ENCODE measurements around the gene IL36B.

The IL36B gene

DNA sequence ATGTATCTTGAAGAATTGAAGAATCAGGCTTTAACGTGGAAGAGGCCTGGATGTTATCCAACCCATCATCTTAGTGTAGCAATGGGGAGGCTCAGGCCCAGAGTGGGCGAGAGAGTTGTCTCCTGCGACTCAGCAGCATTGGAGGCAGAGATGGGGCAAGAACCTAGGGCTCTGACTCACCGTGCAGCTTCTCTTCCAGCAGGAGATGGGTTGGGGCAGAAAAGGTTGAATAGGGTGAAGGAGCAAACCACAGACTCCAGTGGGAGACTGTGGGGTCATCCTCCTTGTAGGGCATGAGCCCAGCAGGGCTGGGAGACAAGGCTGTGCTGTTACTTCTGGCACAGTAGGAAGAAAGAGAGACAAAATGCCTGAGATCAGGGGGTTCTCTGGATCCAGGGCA is 7.7 kb upstream of the IL36B start:
- DNase-seq (ENCODE audit: extremely low spot score), result no peak
- TF ChIP-seq FOXK2 (IDR thresholded peaks at IDR 0.05), result no peak
- no peak for TF ChIP-seq ZNF384 (IDR thresholded peaks at IDR 0.05)
- no peak for TF ChIP-seq HDGF (IDR thresholded peaks at IDR 0.05; ENCODE audit: borderline replicate concordance)
- TF ChIP-seq LEF1 (IDR thresholded peaks at IDR 0.05; ENCODE audit: borderline replicate concordance), result no peak
- TF ChIP-seq PKNOX1 (IDR thresholded peaks at IDR 0.05), result no peak
- ChIA-PET POLR2A (no interaction called here), CTCF (no interaction called here)

- no peak for DNase-seq (ENCODE audit: extremely low spot score)
- no peak for TF ChIP-seq SUZ12 (IDR thresholded peaks at IDR 0.05)
- TF ChIP-seq ARNT (IDR thresholded peaks at IDR 0.05), result no peak
- no peak for TF ChIP-seq L3MBTL2 (conservative IDR thresholded peaks at IDR 0.05)
- TF ChIP-seq TARDBP (IDR thresholded peaks at IDR 0.05), result no peak
- no peak for TF ChIP-seq NFRKB (IDR thresholded peaks at IDR 0.05)
- TF ChIP-seq FOXK2 (IDR thresholded peaks at IDR 0.05), result no peak
- TF ChIP-seq CTBP1 (IDR thresholded peaks at IDR 0.05; ENCODE audit: borderline replicate concordance), result no peak
- TF ChIP-seq SP1 (IDR thresholded peaks at IDR 0.05), result no peak
- TF ChIP-seq FOXM1 (IDR thresholded peaks at IDR 0.05; ENCODE audit: borderline replicate concordance), result no peak
- TF ChIP-seq ELF4 (IDR thresholded peaks at IDR 0.05), result no peak
- CTCF ChIA-PET, result no interaction called here
- POLR2A ChIA-PET, result no interaction called here
Observed at GRCh38 chr2:113058998-113059960, 6.6 kb upstream of the IL36B start, which contains the start of gene IL36RN. TSS of gene IL36RN (plus strand) at chr2:113059198. CDS start at chr2:113059439, 241 bp downstream.

- no peak for DNase-seq (ENCODE audit: extremely low spot score)
- ChIA-PET POLR2A (no interaction called here), CTCF (no interaction called here)
- TF ChIP-seq FOXK2 (IDR thresholded peaks at IDR 0.05), result no peak
- no peak for TF ChIP-seq FOXM1 (IDR thresholded peaks at IDR 0.05; ENCODE audit: borderline replicate concordance)
- TF ChIP-seq FOXA1 (IDR thresholded peaks at IDR 0.05), result no peak
- no peak for TF ChIP-seq NFRKB (IDR thresholded peaks at IDR 0.05)
- no peak for TF ChIP-seq L3MBTL2 (conservative IDR thresholded peaks at IDR 0.05)
- no peak for TF ChIP-seq SP1 (IDR thresholded peaks at IDR 0.05)
- TF ChIP-seq HDGF (IDR thresholded peaks at IDR 0.05; ENCODE audit: borderline replicate concordance), result no peak
- TF ChIP-seq CTBP1 (IDR thresholded peaks at IDR 0.05; ENCODE audit: borderline replicate concordance), result no peak
- no peak for TF ChIP-seq PKNOX1 (IDR thresholded peaks at IDR 0.05)
- no peak for TF ChIP-seq LEF1 (IDR thresholded peaks at IDR 0.05; ENCODE audit: borderline replicate concordance)
- TF ChIP-seq SUZ12 (IDR thresholded peaks at IDR 0.05), result no peak
- no peak for TF ChIP-seq ELF4 (IDR thresholded peaks at IDR 0.05)
- no peak for TF ChIP-seq ZNF384 (IDR thresholded peaks at IDR 0.05)
Observed at GRCh38 chr2:113058411-113058994, 5.8 kb upstream of the IL36B start.

GRCh38 chr2:113057117-113057516 is 4.5 kb upstream of the IL36B start:
- ChIA-PET POLR2A (no interaction called here), CTCF (no interaction called here)
- TF ChIP-seq NFRKB (IDR thresholded peaks at IDR 0.05) (no peak), PKNOX1 (IDR thresholded peaks at IDR 0.05) (peak; percentile 27; the same call in 1 of the 2 replicates), TARDBP (IDR thresholded peaks at IDR 0.05) (no peak), LEF1 (IDR thresholded peaks at IDR 0.05; ENCODE audit: borderline replicate concordance) (no peak), CTBP1 (IDR thresholded peaks at IDR 0.05; ENCODE audit: borderline replicate concordance) (no peak)
- no peak for DNase-seq (ENCODE audit: extremely low spot score)

DNA sequence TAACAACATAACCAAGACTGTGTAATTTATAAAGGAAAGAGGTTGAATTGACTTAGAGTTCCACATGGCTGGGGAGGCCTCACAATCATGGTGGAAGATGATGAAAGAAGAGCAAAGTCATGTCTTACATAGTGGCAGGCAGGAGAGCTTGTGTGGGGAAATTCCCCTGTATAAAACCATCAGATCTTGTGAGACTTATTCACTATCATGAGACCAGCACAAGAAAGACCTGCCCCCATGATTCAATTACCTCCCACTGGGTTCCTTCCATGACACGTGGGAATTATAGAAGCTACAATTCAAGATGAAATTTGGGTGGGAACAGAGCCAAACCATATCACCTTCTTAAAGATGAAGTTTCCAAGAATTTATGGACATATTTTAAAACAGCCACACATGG is 3.9 kb upstream of the IL36B start:
- CTCF ChIA-PET, result no interaction called here
- TF ChIP-seq FOXM1 (IDR thresholded peaks at IDR 0.05; ENCODE audit: borderline replicate concordance), result no peak
- no peak for TF ChIP-seq CTBP1 (IDR thresholded peaks at IDR 0.05; ENCODE audit: borderline replicate concordance)

GRCh38 chr2:113054066-113054465 is 1.4 kb upstream of the IL36B start:
- DNase-seq (ENCODE audit: extremely low spot score), result no peak
- TF ChIP-seq PKNOX1 (IDR thresholded peaks at IDR 0.05) (no peak), TARDBP (IDR thresholded peaks at IDR 0.05) (no peak), ARNT (IDR thresholded peaks at IDR 0.05) (no peak), HDGF (IDR thresholded peaks at IDR 0.05; ENCODE audit: borderline replicate concordance) (no peak), BHLHE40 (IDR thresholded peaks at IDR 0.05; ENCODE audit: borderline replicate concordance) (no peak), FOXK2 (IDR thresholded peaks at IDR 0.05) (no peak)
- POLR2A ChIA-PET, result no interaction called here
- CTCF ChIA-PET, result no interaction called here

More for the DNA sequence above, 3.9 kb upstream of the IL36B start:
- no peak for DNase-seq (ENCODE audit: extremely low spot score)
- POLR2A ChIA-PET, result no interaction called here
